Natural killer cell (primary cell): ENCODE results near the gene PTPRN2. TPM values are rescaled to one million over a fixed set of nuclear protein-coding genes. Genes with fewer than 3 reads are reported as not detected.

ENCODE experiments used
- ATAC-seq, 3 donors: fragments of 150-1000 bp in 2 of 3; fragments of 200-7000 bp in 1 of 3; cut with Tn5 transposase; 1 replicate in 1 of 3; 2 replicates in 2 of 3; pipeline ENCODE4 v1.10.0; 2021; ENCODE audit warnings: mild to moderate bottlenecking in 2 of 3, moderate library complexity in 2 of 3
- DNase-seq, 2 donors: peaks; one replicate each; pipeline versions ENCODE4 v3.0.0 to v3.0.0-alpha.2; 2013 to 2021; ENCODE audit warnings: mixed read lengths in 1 of 2
- H3K27ac ChIP-seq: one replicate; pipeline ENCODE4 v1.5.1; 2013; ENCODE audit warnings: mild to moderate bottlenecking, low read length
- H3K27me3 ChIP-seq: one replicate; pipeline ENCODE4 v1.6.1; 2013; ENCODE audit warnings: low read length; ENCODE audit not compliant: control insufficient read depth, insufficient read depth
- H3K36me3 ChIP-seq: one replicate; pipeline ENCODE4 v1.6.1; 2013; ENCODE audit warnings: low read length; ENCODE audit not compliant: control insufficient read depth, insufficient read depth
- H3K4me1 ChIP-seq: one replicate; pipeline ENCODE4 v1.6.1; 2013; ENCODE audit warnings: low read length; ENCODE audit not compliant: control insufficient read depth, insufficient read depth
- H3K4me3 ChIP-seq: one replicate; pipeline ENCODE4 v1.5.1; 2013; ENCODE audit warnings: low read length
- H3K9me3 ChIP-seq: one replicate; pipeline ENCODE4 v1.6.1; 2013; ENCODE audit warnings: low read length; ENCODE audit not compliant: control insufficient read depth, insufficient read depth
- H3K27ac Mint-ChIP-seq, 2 donors: one replicate each; pipeline ENCODE4 v1.8.0; 2022; ENCODE audit warnings: mild to moderate bottlenecking in 2 of 2, mixed read lengths in 2 of 2, moderate library complexity in 1 of 2
- H3K27me3 Mint-ChIP-seq, 2 donors: one replicate each; pipeline ENCODE4 v1.8.0; 2022; ENCODE audit warnings: low read depth in 2 of 2, mixed read lengths in 2 of 2
- H3K36me3 Mint-ChIP-seq: one replicate; pipeline ENCODE4 v1.8.0; 2022; ENCODE audit warnings: mixed read lengths
- H3K4me1 Mint-ChIP-seq, 2 donors: one replicate each; pipeline ENCODE4 v1.8.0; 2022; ENCODE audit warnings: mixed read lengths in 2 of 2
- H3K4me3 Mint-ChIP-seq: one replicate; pipeline ENCODE4 v1.8.0; 2022; ENCODE audit warnings: mild to moderate bottlenecking, moderate library complexity, mixed read lengths
- H3K9me3 Mint-ChIP-seq, 2 donors: one replicate each; pipeline ENCODE4 v1.8.0; 2022; ENCODE audit warnings: mixed read lengths in 2 of 2
- CTCF ChIP-seq: fragments of 200-600 bp; IDR thresholded peaks from one replicate; pipeline ENCODE4 v1.8.0; 2022; ENCODE audit warnings: antibody characterized with exemption
- WGBS: methylation state at CpG from one replicate; pipeline ENCODE4 v1.1.7; 2013; ENCODE audit warnings: missing lambda C conversion rate; ENCODE audit not compliant: insufficient coverage; 5-methylcytosine and 5-hydroxymethylcytosine counted together
- intact Hi-C: fragments of 100-400 bp; cut with micrococcal nuclease; formaldehyde crosslinking; loops from one replicate; pipeline ENCODE4 v1.14.2; 2022
- total RNA-seq, 4 donors: library from RNA; stranded (reverse); fragments of 120-200 nt in 1 of 4; gene quantifications; one replicate each; pipeline versions ENCODE4 v1.2.3 to v1.2.4, GENCODE V29; 2013 to 2022

The PTPRN2 gene
- total RNA-seq, 3 donors from 2014 or later (not counting 1 experiment from before 2014, with no cell fraction given), result 1.3 to 2.5 (median 1.9) TPM

- Histone ChIP-seq H3K27ac (no peak overlapping the region), H3K27me3 (no peaks in the 10 kb centered on the region), H3K4me1 (no peaks in the 10 kb centered on the region), H3K36me3 (no peaks in the 10 kb centered on the region), H3K4me3 (no peak overlapping the region), H3K9me3 (no peaks in the 10 kb centered on the region)
- Mint-ChIP-seq H3K4me1 (no peaks in the 10 kb centered on the region), H3K27ac (no peak overlapping the region), H3K27me3 (no peaks in the 10 kb centered on the region), H3K36me3 (no peaks in the 10 kb centered on the region), H3K4me3 (no peak overlapping the region), H3K9me3 (no peaks in the 10 kb centered on the region)
- no peak for ATAC-seq
- TF ChIP-seq CTCF, result no peak
- intact Hi-C loops, result no loop called here
- no peak for DNase-seq
- 87% methylated on average over 5 of the region's 6 CpGs for WGBS
Measured at GRCh38 chr7:158369290-158369689, 218.3 kb downstream of the PTPRN2 start.

GRCh38 chr7:158368449-158368848 is 219.2 kb downstream of the PTPRN2 start:
- ATAC-seq (no peak), DNase-seq (no peak)
- Histone ChIP-seq H3K4me1 (no peaks in the 10 kb centered on the region), H3K27ac (no peak overlapping the region), H3K27me3 (no peaks in the 10 kb centered on the region), H3K4me3 (no peak overlapping the region), H3K36me3 (no peaks in the 10 kb centered on the region), H3K9me3 (no peaks in the 10 kb centered on the region)
- Mint-ChIP-seq H3K27me3 (no peaks in the 10 kb centered on the region), H3K4me1 (no peaks in the 10 kb centered on the region), H3K9me3 (no peaks in the 10 kb centered on the region), H3K4me3 (no peak overlapping the region), H3K27ac (no peak overlapping the region), H3K36me3 (no peaks in the 10 kb centered on the region)
- WGBS, result 64% methylated on average over 7 of the region's 7 CpGs
- intact Hi-C loops, result no loop called here
- TF ChIP-seq CTCF, result no peak

- no peak for DNase-seq
- WGBS, result 66% methylated on average over 3 of the region's 3 CpGs
- H3K27ac Mint-ChIP-seq, result no peak overlapping the region
- intact Hi-C loops, result no loop called here
- ATAC-seq, result no peak
- Histone ChIP-seq H3K9me3 (no peaks in the 10 kb centered on the region), H3K27me3 (no peaks in the 10 kb centered on the region), H3K4me3 (no peak overlapping the region), H3K4me1 (no peaks in the 10 kb centered on the region), H3K27ac (no peak overlapping the region), H3K36me3 (no peaks in the 10 kb centered on the region)
- no peaks in the 10 kb centered on the region for H3K4me1 Mint-ChIP-seq
- H3K36me3 Mint-ChIP-seq, result no peaks in the 10 kb centered on the region
- H3K27me3 Mint-ChIP-seq, result no peaks in the 10 kb centered on the region
- no peak for TF ChIP-seq CTCF
- no peaks in the 10 kb centered on the region for H3K9me3 Mint-ChIP-seq
- H3K4me3 Mint-ChIP-seq, result no peak overlapping the region
Measured at GRCh38 chr7:158367634-158367982, 220.0 kb downstream of the PTPRN2 start.

- intact Hi-C loops, result no loop called here
- Histone ChIP-seq H3K27ac (no peak overlapping the region), H3K9me3 (no peaks in the 10 kb centered on the region), H3K27me3 (no peaks in the 10 kb centered on the region), H3K36me3 (no peaks in the 10 kb centered on the region), H3K4me3 (no peak overlapping the region), H3K4me1 (no peaks in the 10 kb centered on the region)
- TF ChIP-seq CTCF, result no peak
- DNase-seq, result no peak
- Mint-ChIP-seq H3K36me3 (no peaks in the 10 kb centered on the region), H3K9me3 (no peaks in the 10 kb centered on the region), H3K4me3 (no peak overlapping the region), H3K27me3 (no peaks in the 10 kb centered on the region), H3K4me1 (no peaks in the 10 kb centered on the region), H3K27ac (no peak overlapping the region)
- 82% methylated on average over 19 of the region's 19 CpGs for WGBS
- ATAC-seq, result no peak
Measured at GRCh38 chr7:158366916-158367633, 220.5 kb downstream of the PTPRN2 start.
